NCI-H2196 treated with DMSO at 0.1 percent for 48 hours (cell line): ENCODE data around the gene TIGD1.
"Not testable (repeated sequence)": the region's sequence is repeated elsewhere in the genome, so short reads cannot be mapped to it uniquely, and the experiment has no call there.

Experiments used
- DNase-seq: peaks from one replicate; lab custom pipeline; 2025; ENCODE audit not compliant: unreplicated experiment; lab: John Stamatoyannopoulos, UW

TIGD1 gene

GRCh38 chr2:232571026-232571474 lies 20.7 kb upstream of the TIGD1 start:
- no peak for DNase-seq

GRCh38 chr2:232570481-232570880 lies 20.1 kb upstream of the TIGD1 start:
- not testable (repeated sequence) for DNase-seq

GRCh38 chr2:232569541-232569940 lies 19.2 kb upstream of the TIGD1 start:
- no peak for DNase-seq

- no peak for DNase-seq
Measured at GRCh38 chr2:232568161-232568560, 17.8 kb upstream of the TIGD1 start.

GRCh38 chr2:232567721-232568120 lies 17.4 kb upstream of the TIGD1 start:
- DNase-seq, result no peak

GRCh38 chr2:232563580-232563979 lies 13.2 kb upstream of the TIGD1 start:
- DNase-seq, result no peak

- no peak for DNase-seq
Measured at GRCh38 chr2:232562515-232563151, 12.3 kb upstream of the TIGD1 start.

- DNase-seq, result no peak
Measured at GRCh38 chr2:232556426-232556825, 6.1 kb upstream of the TIGD1 start.

- no peak for DNase-seq
Measured at GRCh38 chr2:232551776-232552175, 1.4 kb upstream of the TIGD1 start.

- DNase-seq, result no peak
Measured at GRCh38 chr2:232551250-232551638, 887 bp upstream of the TIGD1 start.

- DNase-seq, result no peak
Measured at GRCh38 chr2:232549655-232550353, 553 bp downstream of the TIGD1 start.

- DNase-seq, result no peak
Measured at GRCh38 chr2:232547991-232548390, 2.4 kb downstream of the TIGD1 start.

- DNase-seq, result no peak
Measured at GRCh38 chr2:232545511-232546375, 4.6 kb downstream of the TIGD1 start.

- no peak for DNase-seq
Measured at GRCh38 chr2:232544674-232545073, 5.7 kb downstream of the TIGD1 start.

- no peak for DNase-seq
Measured at GRCh38 chr2:232543928-232544631, 6.3 kb downstream of the TIGD1 start.

- no peak for DNase-seq
Measured at GRCh38 chr2:232543491-232543890, 6.9 kb downstream of the TIGD1 start.

- no peak for DNase-seq
Measured at GRCh38 chr2:232542715-232543467, 7.5 kb downstream of the TIGD1 start.

GRCh38 chr2:232541961-232542714 lies 8.2 kb downstream of the TIGD1 start:
- DNase-seq, result no peak

GRCh38 chr2:232541195-232541960 lies 9.0 kb downstream of the TIGD1 start:
- no peak for DNase-seq
